Measurements from ENCODE around the gene MRPS35. TPM values are rescaled to one million over a fixed set of nuclear protein-coding genes. Genes with fewer than 3 reads are reported as not detected.

Gene MRPS35
- total RNA-seq, 5 donors from 2014 or later (not counting 1 experiment from before 2014, with no cell fraction given), result 19.7 to 23.0 (median 22.5) TPM

DNA sequence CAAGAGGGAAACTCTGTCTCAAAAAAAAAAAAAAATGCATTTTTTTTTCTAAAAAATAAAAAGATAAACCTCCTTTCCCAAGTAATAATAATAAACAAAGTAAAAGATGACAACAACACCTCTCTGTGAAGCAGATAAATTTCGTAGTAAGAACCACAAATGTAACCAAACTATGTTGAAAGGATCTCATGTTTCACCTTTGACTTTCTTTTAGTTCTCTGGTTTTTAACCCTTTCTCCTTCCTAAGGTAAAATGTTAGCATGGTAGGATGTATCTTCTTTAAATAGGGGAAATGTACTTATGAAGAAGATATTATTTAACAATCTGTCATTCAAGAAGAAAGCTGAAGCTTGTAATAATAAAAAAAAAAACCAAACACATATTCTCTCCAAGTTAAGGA is 67.6 kb downstream of the MRPS35 start:
- H3K4me3 Mint-ChIP-seq, result peak overlapping the region; percentile 46 to 83 (median 80)

GRCh38 chr12:27779416-27779919 is 68.8 kb downstream of the MRPS35 start:
- WGBS (ENCODE audit: insufficient coverage), result 6% methylated on average over 31 of the region's 36 CpGs
- Histone ChIP-seq H3K4me3 (ENCODE audit: control insufficient read depth in 1 of 2, extremely low read depth in 1 of 2, low read length in 1 of 2) (peak overlapping the region; percentile 59 to 87), H3K27ac (ENCODE audit: low read length) (no peak overlapping the region), H3K4me1 (ENCODE audit: control insufficient read depth in 1 of 2, extremely low read depth in 1 of 2, insufficient read depth in 2 of 2, low read length in 2 of 2) (peaks cover 11 to 29% of the 10 kb centered on the region in 2 experiments), H3K27me3 (replicated peaks in 1 of 2; ENCODE audit: control insufficient read depth in 2 of 2, extremely low read depth in 1 of 2, insufficient read depth in 2 of 2, low read length in 1 of 2) (peaks cover 0 to 2% of the 10 kb centered on the region in 2 experiments), H3K36me3 (ENCODE audit: control insufficient read depth in 2 of 2, extremely low read depth in 1 of 2, insufficient read depth in 1 of 2, low read length in 1 of 2) (no peaks in the 10 kb centered on the region), H3K9me3 (no peaks in the 10 kb centered on the region)
- POLR2A ChIA-PET, result interaction anchor here in 1 of 2 donors (0.6 to 1.9 kb wide), 2 partner anchors 42 to 75 kb away, joined by 6 to 7 read pairs; no protein-coding TSS in a partner anchor
- Mint-ChIP-seq H3K27me3 (no peaks in the 10 kb centered on the region), H3K27ac (peak overlapping the region; percentile 69 to 82), H3K9me3 (no peaks in the 10 kb centered on the region), H3K4me1 (peaks cover 30 to 38% (median 32%) of the 10 kb centered on the region in 3 donors), H3K4me3 (peak overlapping the region; percentile 80 to 83 (median 83)), H3K36me3 (peaks cover 14% of the 10 kb centered on the region)
- peak; percentile 49 to 59 (median 55) for ATAC-seq (replicated peaks in 1 of 4)
- CTCF ChIA-PET, result interaction anchor here (1.0 to 1.8 kb wide), 3 partner anchors 42 to 47 kb away, joined by 3 to 11 read pairs (median 3); no protein-coding TSS in a partner anchor
- peak in 9 of 35 experiments; percentile 1 to 26 (median 5) for DNase-seq

More for the DNA sequence above, 67.6 kb downstream of the MRPS35 start:
- Histone ChIP-seq H3K27me3 (replicated peaks in 1 of 2; ENCODE audit: control insufficient read depth in 2 of 2, extremely low read depth in 1 of 2, insufficient read depth in 2 of 2, low read length in 1 of 2) (peaks cover 0 to 2% of the 10 kb centered on the region in 2 experiments), H3K4me1 (ENCODE audit: control insufficient read depth in 1 of 2, extremely low read depth in 1 of 2, insufficient read depth in 2 of 2, low read length in 2 of 2) (peaks cover 11 to 26% of the 10 kb centered on the region in 2 experiments), H3K36me3 (ENCODE audit: control insufficient read depth in 2 of 2, extremely low read depth in 1 of 2, insufficient read depth in 1 of 2, low read length in 1 of 2) (no peaks in the 10 kb centered on the region), H3K4me3 (ENCODE audit: control insufficient read depth in 1 of 2, extremely low read depth in 1 of 2, low read length in 1 of 2) (no peak overlapping the region), H3K27ac (ENCODE audit: low read length) (no peak overlapping the region), H3K9me3 (no peaks in the 10 kb centered on the region)
- WGBS (ENCODE audit: insufficient coverage), result no CpG with 5 or more reads among the region's 1 CpG
- ChIA-PET CTCF (no interaction called here), POLR2A (interaction anchor here in 1 of 2 donors (0.6 kb wide), 1 partner anchor 9 kb away, joined by 6 read pairs; no protein-coding TSS in a partner anchor)
- Mint-ChIP-seq H3K27me3 (no peaks in the 10 kb centered on the region), H3K4me1 (peaks cover 25 to 29% (median 26%) of the 10 kb centered on the region in 3 donors), H3K27ac (peak overlapping the region in 1 of 2 donors; percentile 0), H3K9me3 (no peaks in the 10 kb centered on the region), H3K36me3 (peaks cover 12% of the 10 kb centered on the region)
- no peak for ATAC-seq (replicated peaks in 1 of 4)
- DNase-seq, result no peak

DNA sequence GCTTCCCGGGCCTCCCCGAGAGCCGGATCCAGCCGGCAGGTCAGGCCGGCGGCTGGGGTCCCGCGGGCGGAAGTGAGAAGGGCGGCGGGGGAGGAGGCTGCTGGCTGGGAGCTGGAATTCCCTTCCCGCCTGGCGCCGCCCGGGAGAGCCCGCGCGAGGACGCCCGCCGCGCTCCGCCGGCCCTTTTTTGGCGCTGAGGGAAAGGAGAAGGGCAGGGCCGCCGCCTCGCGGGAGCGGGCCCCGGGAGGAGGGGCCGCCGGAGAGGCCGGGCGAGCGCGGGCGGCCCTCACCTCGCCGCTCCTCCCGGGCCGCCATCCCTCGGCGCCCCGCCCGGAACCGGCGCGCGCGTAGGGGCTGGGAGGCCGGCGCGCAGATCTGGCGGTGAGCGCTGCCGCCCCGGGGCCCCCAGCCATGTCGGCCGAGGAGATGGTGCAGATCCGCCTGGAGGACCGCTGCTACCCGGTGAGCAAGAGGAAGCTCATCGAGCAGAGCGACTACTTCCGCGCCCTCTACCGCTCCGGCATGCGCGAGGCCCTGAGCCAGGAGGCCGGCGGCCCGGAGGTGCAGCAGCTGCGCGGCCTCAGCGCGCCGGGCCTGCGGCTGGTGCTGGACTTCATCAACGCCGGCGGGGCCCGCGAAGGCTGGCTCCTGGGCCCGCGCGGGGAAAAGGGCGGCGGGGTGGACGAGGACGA is 69.4 kb downstream of the MRPS35 start, which contains the start of the genes KLHL42 and MANSC4:
TSS of gene KLHL42 (plus strand) at position 314 of the 692 bp plus-strand sequence. CDS start at position 412, 98 bp downstream.
TSS of gene MANSC4 (minus strand) at position 317 of the 692 bp plus-strand sequence. CDS start 8,960 bp downstream, outside the sequence.
- peak within 1 kb of the TSS; percentile 80 to 85 (median 83) for H3K4me3 Mint-ChIP-seq
- Histone ChIP-seq H3K4me1 (ENCODE audit: control insufficient read depth in 1 of 2, extremely low read depth in 1 of 2, insufficient read depth in 2 of 2, low read length in 2 of 2) (peaks cover 11 to 29% of the 10 kb centered on the region in 2 experiments), H3K27me3 (replicated peaks in 1 of 2; ENCODE audit: control insufficient read depth in 2 of 2, extremely low read depth in 1 of 2, insufficient read depth in 2 of 2, low read length in 1 of 2) (peaks cover 0 to 2% of the 10 kb centered on the region in 2 experiments), H3K36me3 (ENCODE audit: control insufficient read depth in 2 of 2, extremely low read depth in 1 of 2, insufficient read depth in 1 of 2, low read length in 1 of 2) (no peaks in the 10 kb centered on the region), H3K27ac (ENCODE audit: low read length) (no peak within 1 kb of the TSS), H3K9me3 (no peaks in the 10 kb centered on the region), H3K4me3 (ENCODE audit: control insufficient read depth in 1 of 2, extremely low read depth in 1 of 2, low read length in 1 of 2) (peak within 1 kb of the TSS; percentile 70 to 87)
- peaks cover 35 to 42% (median 37%) of the 10 kb centered on the region in 3 donors for H3K4me1 Mint-ChIP-seq
- peak; percentile 87 to 89 (median 88) for ATAC-seq (replicated peaks in 1 of 4)
- H3K36me3 Mint-ChIP-seq, result peaks cover 19% of the 10 kb centered on the region
- CTCF ChIA-PET, result interaction anchor here (0.6 to 1.8 kb wide), 4 partner anchors 32 to 47 kb away, joined by 3 to 11 read pairs (median 5); no protein-coding TSS in a partner anchor
- no peaks in the 10 kb centered on the region for H3K27me3 Mint-ChIP-seq
- H3K27ac Mint-ChIP-seq, result peak within 1 kb of the TSS; percentile 75 to 82
- POLR2A ChIA-PET, result interaction anchor here in 1 of 2 donors (0.6 to 1.9 kb wide), 3 partner anchors 41 to 76 kb away, joined by 3 to 7 read pairs (median 6); no protein-coding TSS in a partner anchor
- under 1% methylated on average over 92 of the region's 92 CpGs for WGBS (ENCODE audit: insufficient coverage)
- DNase-seq, result peak; percentile 40 to 76 (median 58)
- H3K9me3 Mint-ChIP-seq, result no peaks in the 10 kb centered on the region

- Mint-ChIP-seq H3K9me3 (no peaks in the 10 kb centered on the region), H3K4me3 (peak overlapping the region; percentile 79 to 85 (median 83)), H3K36me3 (peaks cover 19% of the 10 kb centered on the region), H3K27me3 (no peaks in the 10 kb centered on the region), H3K27ac (peak overlapping the region; percentile 75 to 79), H3K4me1 (peaks cover 40 to 42% (median 41%) of the 10 kb centered on the region in 3 donors)
- peak; percentile 36 to 51 (median 44) for ATAC-seq (replicated peaks in 1 of 4)
- peak in 27 of 35 experiments; percentile 1 to 45 (median 21) for DNase-seq
- H3K36me3 ChIP-seq (ENCODE audit: control insufficient read depth in 2 of 2, extremely low read depth in 1 of 2, insufficient read depth in 1 of 2, low read length in 1 of 2), result no peaks in the 10 kb centered on the region
- 18% methylated on average over 20 of the region's 27 CpGs for WGBS (ENCODE audit: insufficient coverage)
- H3K4me1 ChIP-seq (ENCODE audit: control insufficient read depth in 1 of 2, extremely low read depth in 1 of 2, insufficient read depth in 2 of 2, low read length in 2 of 2), result peaks cover 11 to 29% of the 10 kb centered on the region in 2 experiments
- POLR2A ChIA-PET, result interaction anchor here in 1 of 2 donors (0.6 to 1.9 kb wide), 2 partner anchors 41 to 46 kb away, joined by 3 to 6 read pairs; no protein-coding TSS in a partner anchor
- H3K4me3 ChIP-seq (ENCODE audit: control insufficient read depth in 1 of 2, extremely low read depth in 1 of 2, low read length in 1 of 2), result peak overlapping the region; percentile 70 to 87
- no peaks in the 10 kb centered on the region for H3K9me3 ChIP-seq
- no peak overlapping the region for H3K27ac ChIP-seq (ENCODE audit: low read length)
- peaks cover 0 to 2% of the 10 kb centered on the region in 2 experiments for H3K27me3 ChIP-seq (replicated peaks in 1 of 2; ENCODE audit: control insufficient read depth in 2 of 2, extremely low read depth in 1 of 2, insufficient read depth in 2 of 2, low read length in 1 of 2)
- CTCF ChIA-PET, result interaction anchor here (0.6 to 1.8 kb wide), 3 partner anchors 31 to 41 kb away, joined by 3 to 11 read pairs (median 7); no protein-coding TSS in a partner anchor
Observed at GRCh38 chr12:27780612-27781408, 70.2 kb downstream of the MRPS35 start.

- WGBS (ENCODE audit: insufficient coverage), result no CpG with 5 or more reads among the region's 5 CpGs
- peaks cover 11 to 29% of the 10 kb centered on the region in 2 experiments for H3K4me1 ChIP-seq (ENCODE audit: control insufficient read depth in 1 of 2, extremely low read depth in 1 of 2, insufficient read depth in 2 of 2, low read length in 2 of 2)
- Mint-ChIP-seq H3K4me1 (peaks cover 42 to 47% (median 46%) of the 10 kb centered on the region in 3 donors), H3K4me3 (peak overlapping the region; percentile 79 to 85 (median 83)), H3K27ac (peak overlapping the region; percentile 28 to 43), H3K9me3 (no peaks in the 10 kb centered on the region), H3K27me3 (no peaks in the 10 kb centered on the region), H3K36me3 (peaks cover 19% of the 10 kb centered on the region)
- ATAC-seq (replicated peaks in 1 of 4) (no peak), DNase-seq (no peak)
- H3K36me3 ChIP-seq (ENCODE audit: control insufficient read depth in 2 of 2, extremely low read depth in 1 of 2, insufficient read depth in 1 of 2, low read length in 1 of 2), result no peaks in the 10 kb centered on the region
- H3K4me3 ChIP-seq (ENCODE audit: control insufficient read depth in 1 of 2, extremely low read depth in 1 of 2, low read length in 1 of 2), result no peak overlapping the region
- H3K27ac ChIP-seq (ENCODE audit: low read length), result no peak overlapping the region
- CTCF ChIA-PET, result no interaction called here
- H3K9me3 ChIP-seq, result no peaks in the 10 kb centered on the region
- H3K27me3 ChIP-seq (replicated peaks in 1 of 2; ENCODE audit: control insufficient read depth in 2 of 2, extremely low read depth in 1 of 2, insufficient read depth in 2 of 2, low read length in 1 of 2), result peaks cover 0 to 2% of the 10 kb centered on the region in 2 experiments
- POLR2A ChIA-PET, result no interaction called here
Observed at GRCh38 chr12:27781680-27782079, 71.0 kb downstream of the MRPS35 start.

All from T-cell (primary cell).